Inflammatory macrophage (primary cell): ENCODE results near the gene ST6GALNAC6.

ENCODE experiments used
- DNase-seq, 2 donors: peaks; one replicate each; pipeline ENCODE4 v3.0.0-alpha.2; 2020 to 2022

Gene ST6GALNAC6

GRCh38 chr9:127916720-127917581, 17.5 kb upstream of the ST6GALNAC6 start, which contains the start of gene ST6GALNAC4:
Gene ST6GALNAC4, minus strand, starts transcription at chr9:127917041. Its CDS starts 622 bp downstream, at chr9:127916419.
- DNase-seq, result peak; percentile 94 to 97

GRCh38 chr9:127915801-127916719, 16.7 kb upstream of the ST6GALNAC6 start:
- no peak for DNase-seq

GRCh38 chr9:127915325-127915752, 15.9 kb upstream of the ST6GALNAC6 start:
- DNase-seq, result peak in 1 of 2 donors; percentile 19

DNA sequence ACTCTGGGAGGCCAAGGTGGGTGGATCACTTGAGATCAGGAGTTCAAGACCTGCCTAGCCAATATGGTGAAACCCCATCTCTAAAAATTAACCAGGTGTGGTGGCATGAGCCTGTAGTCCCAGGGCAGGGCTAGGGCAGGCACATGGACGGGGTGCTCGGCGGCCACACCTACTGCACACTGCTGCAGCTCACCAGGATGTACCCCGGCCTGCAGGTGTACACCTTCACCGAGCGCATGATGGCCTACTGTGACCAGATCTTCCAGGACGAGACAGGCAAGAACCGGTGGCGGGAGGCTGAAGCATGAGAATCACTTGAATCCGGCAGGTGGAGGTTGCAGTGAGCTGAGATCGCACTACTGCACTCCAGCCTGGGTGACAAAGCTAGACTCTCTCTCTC, 14.3 kb upstream of the ST6GALNAC6 start:
- no peak for DNase-seq

DNA sequence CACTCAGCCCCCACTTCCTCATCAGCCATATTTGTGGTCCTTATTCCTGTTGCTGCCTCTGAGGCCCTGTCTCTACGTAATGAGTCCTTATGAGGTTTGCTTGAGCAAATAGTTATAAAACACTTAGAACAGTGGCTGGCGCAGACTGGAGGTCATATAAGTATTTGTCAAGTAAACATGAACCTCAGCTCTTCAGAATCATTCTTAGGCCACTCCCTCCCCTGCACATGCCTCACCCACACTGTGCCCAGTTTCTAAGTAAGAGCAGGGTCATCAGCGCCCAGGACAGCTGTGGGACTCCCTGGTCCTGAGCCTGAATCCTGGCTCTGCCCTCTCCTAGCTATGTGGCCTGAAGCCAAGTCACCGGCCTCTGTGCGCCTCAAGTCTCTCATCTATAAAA, 13.5 kb upstream of the ST6GALNAC6 start:
- peak in 1 of 2 donors; percentile 6 for DNase-seq

DNA sequence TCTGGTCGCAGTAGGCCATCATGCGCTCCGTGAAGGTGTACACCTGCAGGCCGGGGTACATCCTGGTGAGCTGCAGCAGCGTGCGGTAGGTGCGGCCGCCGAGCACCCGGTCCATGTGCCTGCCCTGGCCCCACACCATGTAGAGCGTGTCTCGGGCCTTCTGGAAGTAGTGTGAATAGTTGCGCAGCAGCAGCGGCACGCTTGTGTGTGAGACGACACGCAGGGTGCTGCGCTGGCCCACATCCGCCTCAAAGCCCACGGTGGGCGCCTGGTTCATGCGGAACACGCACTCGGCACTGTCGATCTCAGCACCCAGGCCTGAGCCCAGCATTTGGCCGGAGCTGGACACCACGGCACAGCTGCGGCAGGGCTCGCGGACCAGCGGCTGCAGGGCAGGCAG, 12.9 kb upstream of the ST6GALNAC6 start:
- no peak for DNase-seq

GRCh38 chr9:127910613-127911205, 11.3 kb upstream of the ST6GALNAC6 start:
- peak in 1 of 2 donors; percentile 14 for DNase-seq

- no peak for DNase-seq
These were observed 10.5 kb upstream of the ST6GALNAC6 start for GRCh38 chr9:127909839-127910273.

DNA sequence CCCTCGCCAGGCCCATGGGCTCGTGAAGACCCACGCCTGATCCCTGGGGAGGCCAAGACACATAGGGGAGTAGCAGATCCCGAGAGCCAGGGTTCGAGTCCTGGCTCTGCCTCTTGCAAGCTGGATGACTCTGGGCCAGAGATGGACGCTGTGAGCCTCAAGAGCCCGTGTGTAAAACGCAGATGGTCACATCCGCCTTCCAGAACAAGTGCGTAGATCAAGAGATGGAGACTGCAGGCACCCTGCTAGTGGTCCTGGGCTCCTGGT, 9.2 kb upstream of the ST6GALNAC6 start:
- DNase-seq, result no peak

- no peak for DNase-seq
These were observed 8.7 kb upstream of the ST6GALNAC6 start for GRCh38 chr9:127907867-127908659.

- no peak for DNase-seq
These were observed 6.4 kb upstream of the ST6GALNAC6 start for GRCh38 chr9:127905788-127906191.

GRCh38 chr9:127905004-127905728, 5.8 kb upstream of the ST6GALNAC6 start:
- DNase-seq, result peak in 1 of 2 donors; percentile 60

DNA sequence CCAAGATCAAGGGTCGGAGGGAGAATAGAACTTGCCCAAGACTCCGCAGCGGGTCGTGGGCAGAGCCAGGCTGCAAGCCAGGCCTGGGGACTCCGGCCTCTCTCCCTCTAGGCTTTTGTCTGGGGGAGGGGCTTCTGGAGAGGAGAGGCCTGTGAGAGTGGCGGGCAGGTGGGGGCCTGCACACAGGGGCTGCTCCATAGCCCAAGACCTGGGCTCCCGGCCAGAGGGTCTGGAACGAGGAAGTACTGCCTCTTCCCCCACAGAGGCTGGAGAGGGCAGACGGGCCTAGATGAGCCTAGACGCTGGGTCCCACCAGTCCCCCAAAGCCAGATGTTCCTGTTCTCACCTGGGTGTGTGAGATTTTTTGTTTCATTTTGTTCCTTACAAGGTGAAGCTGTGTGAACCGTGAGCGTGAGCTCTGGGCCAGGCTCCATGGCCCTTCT, 5.2 kb upstream of the ST6GALNAC6 start:
- DNase-seq, result peak in 1 of 2 donors; percentile 33

- peak; percentile 64 to 80 for DNase-seq
These were observed 4.4 kb upstream of the ST6GALNAC6 start for GRCh38 chr9:127903557-127904475.

DNA sequence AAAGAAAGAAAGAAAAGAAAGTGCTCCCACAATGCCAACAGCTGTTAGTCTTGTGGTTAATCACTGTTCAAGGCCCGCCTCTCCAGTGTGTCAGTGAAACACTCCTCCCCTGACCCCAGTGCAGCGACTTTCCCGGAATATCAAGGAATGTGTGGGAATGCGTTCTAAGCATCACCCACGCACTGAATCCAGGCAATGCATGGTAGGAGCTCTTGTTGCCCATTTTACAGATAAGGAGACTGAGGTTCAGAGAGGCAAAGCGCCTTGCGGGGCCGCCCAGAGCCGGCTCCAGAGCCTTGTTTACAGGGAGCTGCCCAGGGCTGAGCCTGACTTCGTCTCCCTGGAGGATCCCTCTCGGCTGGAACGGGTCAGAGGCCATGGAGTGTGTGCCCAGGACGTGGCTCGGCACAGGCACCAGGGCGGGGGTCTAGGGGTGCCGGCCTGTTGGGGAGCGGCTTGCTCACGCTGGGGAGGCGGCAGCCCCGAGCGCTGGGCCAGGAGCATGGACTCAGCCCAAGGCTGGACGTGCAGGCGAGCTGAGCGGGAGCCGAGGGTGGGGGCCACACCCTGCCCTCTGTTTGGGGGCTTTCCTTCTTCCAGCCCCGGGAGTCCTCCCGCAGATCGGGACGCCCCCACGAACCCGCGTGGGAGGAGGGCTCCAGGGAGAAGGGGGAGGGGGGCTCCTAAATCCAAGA, 823 bp downstream of the ST6GALNAC6 start:
- peak; percentile 22 to 52 for DNase-seq

GRCh38 chr9:127897193-127897692, 2.2 kb downstream of the ST6GALNAC6 start:
- peak; percentile 81 to 92 for DNase-seq

DNA sequence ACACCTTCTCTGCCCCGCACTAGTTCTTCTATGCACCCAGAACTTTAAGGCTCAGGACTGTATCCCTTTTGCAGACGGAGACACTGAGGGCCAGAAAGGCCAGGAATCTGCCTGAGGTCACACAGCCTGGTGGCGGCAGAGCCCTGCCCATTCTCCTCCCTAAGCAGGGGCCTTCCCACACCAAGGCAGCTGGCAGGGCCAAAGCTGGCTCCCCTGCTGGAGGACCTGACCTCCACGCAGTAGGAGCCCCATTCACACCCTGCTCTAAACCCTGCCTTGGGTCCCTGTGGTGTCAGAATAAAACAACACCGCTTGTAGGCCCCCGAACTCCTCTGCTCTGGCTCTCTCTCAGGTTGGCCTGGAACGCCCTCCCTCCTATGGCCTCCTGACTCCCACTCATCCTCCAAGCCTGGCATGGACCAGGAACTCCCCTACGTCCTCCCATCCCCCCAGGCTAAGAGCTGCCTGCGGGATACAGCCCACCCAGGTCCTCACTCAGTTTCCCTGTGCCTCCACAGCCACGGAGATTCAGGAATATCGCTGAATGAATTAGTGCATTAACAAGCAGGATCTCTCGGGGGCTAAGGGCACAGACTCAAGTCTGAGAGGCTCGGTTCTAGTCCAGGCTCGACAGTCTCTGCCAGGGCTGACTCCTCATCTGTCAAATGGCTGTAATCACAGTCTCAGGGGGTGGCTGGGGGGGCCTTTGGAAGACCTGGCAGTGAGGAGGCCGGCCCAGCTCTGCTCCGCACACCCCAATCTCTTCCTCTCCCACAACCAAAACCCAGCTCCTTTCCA, 2.8 kb downstream of the ST6GALNAC6 start:
- no peak for DNase-seq

DNA sequence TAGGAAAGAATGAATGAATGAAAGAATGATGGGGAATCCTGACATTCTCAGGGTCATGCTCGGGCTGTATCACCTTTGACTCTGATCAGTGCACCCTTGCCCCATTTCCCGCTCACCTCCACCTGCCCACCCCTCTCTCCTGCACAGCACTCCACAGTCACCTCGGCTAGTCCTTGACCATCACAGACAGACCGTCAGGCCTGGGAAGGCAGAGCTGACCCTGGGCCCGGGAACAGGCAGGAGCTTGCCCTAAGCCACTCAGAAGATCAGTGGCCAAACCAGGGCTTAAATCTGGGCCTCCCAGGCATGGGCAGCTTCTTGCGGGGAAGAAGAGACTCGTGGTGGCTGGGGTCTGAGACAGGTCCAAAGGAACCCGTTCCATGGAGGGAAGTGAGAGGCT, 3.6 kb downstream of the ST6GALNAC6 start:
- DNase-seq, result no peak
